ENCODE data around the gene CHI3L2. TPM values are rescaled to one million over a fixed set of nuclear protein-coding genes. Genes with fewer than 3 reads are reported as not detected.

CHI3L2 gene
- total and polyA plus RNA-seq, 10 of the 15 experiments (the other 5 are each of a cell fraction or from before 2014, with no cell fraction given): 37.1 to 508 (median 98.3) TPM

- H3K9me3 ChIP-seq (replicated peaks; ENCODE audit: control insufficient read depth, insufficient read depth, low read length): peaks cover 3% of the 10 kb centered on the region; the same call in 2 of the 3 replicates
- ATAC-seq (no peak), DNase-seq (ENCODE audit: low read depth, low spot score) (no peak), FAIRE-seq (no peak)
- H3K27ac ChIP-seq (ENCODE audit: control insufficient read depth, insufficient read depth): no peak overlapping the region
- BruUV-seq (replicated peaks): no TSS peak
- in situ Hi-C loops (cut with MboI): no loop called here
- intact Hi-C loops (cut with micrococcal nuclease; ENCODE audit: unreplicated experiment): no loop called here
- no peak overlapping the region for H3K9ac ChIP-seq (ENCODE audit: control insufficient read depth, insufficient read depth, low read length)
- H3K36me3 ChIP-seq (ENCODE audit: control insufficient read depth in 2 of 2, insufficient read depth in 2 of 2, low read length in 1 of 2): no peaks in the 10 kb centered on the region
- CTCF ChIA-PET: no interaction called here
- H2AFZ ChIP-seq (ENCODE audit: control insufficient read depth, low read depth, low read length): no peak overlapping the region
- POLR2A ChIA-PET: no interaction called here
- RAD21 ChIA-PET (ENCODE audit: unreplicated experiment): no interaction called here
- SMC1A ChIA-PET (ENCODE audit: uncharacterized antibody, unreplicated experiment): interaction anchor here (1.0 kb wide), 1 partner anchor 28 kb away, joined by 3 read pairs; no protein-coding TSS in a partner anchor
- H3K79me2 ChIP-seq (ENCODE audit: control insufficient read depth, insufficient read depth, low read length): no peaks in the 10 kb centered on the region
- no peak overlapping the region for H3K4me3 ChIP-seq
- TF ChIP-seq MLLT1 (IDR thresholded peaks at IDR 0.05) (no peak), KAT2A (conservative IDR thresholded peaks at IDR 0.05; ENCODE audit: control insufficient read depth, low read depth, low read length) (no peak), ZNF217 (IDR thresholded peaks at IDR 0.05) (no peak), GABPA (IDR thresholded peaks at IDR 0.05; ENCODE audit: low read depth) (no peak), RCOR1 (conservative IDR thresholded peaks at IDR 0.05; ENCODE audit: low read depth, low read length) (no peak), USF1 (IDR thresholded peaks at IDR 0.05; ENCODE audit: borderline replicate concordance, extremely low read length, insufficient read depth, low read depth, low read length) (no peak), NKRF (conservative IDR thresholded peaks at IDR 0.05) (no peak), NFIC (IDR thresholded peaks at IDR 0.05; ENCODE audit: low read depth, low read length) (no peak), HDGF (IDR thresholded peaks at IDR 0.05) (no peak), EGR1 (IDR thresholded peaks at IDR 0.05; ENCODE audit: borderline replicate concordance in 1 of 2, low read depth in 2 of 2, low read length in 2 of 2) (no peak), E2F4 (IDR thresholded peaks at IDR 0.05; ENCODE audit: low read depth, low read length) (no peak), CUX1 (IDR thresholded peaks at IDR 0.05; ENCODE audit: insufficient replicate concordance, low read depth, low read length) (no peak)
- H3K4me1 ChIP-seq (ENCODE audit: control insufficient read depth, insufficient read depth, low read length): peaks cover under 1% of the 10 kb centered on the region; the same call in 1 of the 2 replicates
- H4K20me1 ChIP-seq (ENCODE audit: control insufficient read depth, insufficient read depth): no peaks in the 10 kb centered on the region
- no peaks in the 10 kb centered on the region for H3K27me3 ChIP-seq (replicated peaks in 1 of 2; ENCODE audit: control insufficient read depth in 2 of 2, insufficient read depth in 2 of 2, low read length in 1 of 2)
- no peak overlapping the region for H3K4me2 ChIP-seq (ENCODE audit: control insufficient read depth, insufficient read depth)
These were observed 52.8 kb downstream of the CHI3L2 start for GRCh38 chr1:111280267-111280666.

Data from GM12878 (cell line).